Measurements from ENCODE around the gene PARP16.

Gene PARP16

GRCh38 chr15:65304381-65305149 lies 17.9 kb upstream of the PARP16 start, which contains the start of gene RNU5B-1 (continued):
- TF ChIP-seq ZBTB21 (tag by site-specific recombination; IDR thresholded peaks at IDR 0.05), result no peak
- no peak for TF ChIP-seq ZNF132 (tag by site-specific recombination; IDR thresholded peaks at IDR 0.05; ENCODE audit: borderline replicate concordance)
- TF ChIP-seq PRDM2 (tag by site-specific recombination; IDR thresholded peaks at IDR 0.05; ENCODE audit: borderline replicate concordance), result no peak
- no peak for TF ChIP-seq ZNF529 (tag by site-specific recombination; IDR thresholded peaks at IDR 0.05; ENCODE audit: insufficient replicate concordance)
- peak; percentile 88 for TF ChIP-seq ZEB2 (tag by site-specific recombination; IDR thresholded peaks at IDR 0.05)
- peak; percentile 95 for TF ChIP-seq SCRT2 (tag by site-specific recombination; IDR thresholded peaks at IDR 0.05)
- peak; percentile 76; the same call in 1 of the 2 replicates for TF ChIP-seq ZNF792 (tag by site-specific recombination; IDR thresholded peaks at IDR 0.05)
- no peak for TF ChIP-seq ZNF214 (tag by site-specific recombination; IDR thresholded peaks at IDR 0.05; ENCODE audit: borderline replicate concordance)
- peak; percentile 61; the same call in 1 of the 2 replicates for TF ChIP-seq ZFP3 (tag by site-specific recombination; IDR thresholded peaks at IDR 0.05; ENCODE audit: low read depth)
- TF ChIP-seq BCL6B (tag by site-specific recombination; IDR thresholded peaks at IDR 0.05), result peak; percentile 57
- peak; percentile 80 for TF ChIP-seq KLF16 (tag by site-specific recombination; IDR thresholded peaks at IDR 0.05)
- no peak; the same call in 1 of the 2 replicates for TF ChIP-seq ZNF423 (tag by site-specific recombination; IDR thresholded peaks at IDR 0.05)
- no peak for TF ChIP-seq ZNF626 (tag by site-specific recombination; IDR thresholded peaks at IDR 0.05)
- TF ChIP-seq OVOL3 (tag by site-specific recombination; IDR thresholded peaks at IDR 0.05), result no peak; the same call in 1 of the 2 replicates
- TF ChIP-seq ZNF362 (tag by site-specific recombination; IDR thresholded peaks at IDR 0.05), result peak; percentile 95
- peak; percentile 40 for TF ChIP-seq SETDB1 (IDR thresholded peaks at IDR 0.05; ENCODE audit: insufficient read length, low read length)
- no peak for TF ChIP-seq ZNF112 (tag by site-specific recombination; IDR thresholded peaks at IDR 0.05)
- no peak for TF ChIP-seq KLF9 (tag by site-specific recombination; IDR thresholded peaks at IDR 0.05; ENCODE audit: low read depth)
- TF ChIP-seq ZNF510 (tag by site-specific recombination; IDR thresholded peaks at IDR 0.05; ENCODE audit: insufficient replicate concordance), result no peak
- no peak for TF ChIP-seq ZNF302 (tag by site-specific recombination; IDR thresholded peaks at IDR 0.05; ENCODE audit: low read depth)
- no peak for TF ChIP-seq ZBTB49 (tag by site-specific recombination; IDR thresholded peaks at IDR 0.05; ENCODE audit: low read depth)
- peak; percentile 77 for TF ChIP-seq ZNF18 (tag by site-specific recombination; IDR thresholded peaks at IDR 0.05)
- TF ChIP-seq ZNF623 (tag by site-specific recombination; IDR thresholded peaks at IDR 0.05), result peak; percentile 14; the same call in 1 of the 2 replicates
- TF ChIP-seq ZNF747 (tag by site-specific recombination; IDR thresholded peaks at IDR 0.05), result no peak
- peak; percentile 50; the same call in 1 of the 2 replicates for TF ChIP-seq KLF17 (tag by site-specific recombination; IDR thresholded peaks at IDR 0.05)
